PFSK-1 (cell line): ENCODE results near the gene GALNT9.

Source experiments
- FOXP2 ChIP-seq: optimal IDR thresholded peaks from 2 replicates; pipeline ENCODE3; 2011; ENCODE audit warnings: borderline replicate concordance, control low read depth, inconsistent platforms; ENCODE audit not compliant: insufficient read depth; ENCODE audit errors: extremely low read length, extremely low read depth
- POLR2AphosphoS5 ChIP-seq: IDR thresholded peaks from 2 replicates; pipeline ENCODE4 v1.6.1; 2012; ENCODE audit warnings: low read depth, mild to moderate bottlenecking, control low read depth, low read length, moderate library complexity
- REST ChIP-seq, 2 experiments: IDR thresholded peaks; 2 replicates each; pipeline versions ENCODE4 v1.6.1 to v1.8.0; 2011 to 2012; ENCODE audit warnings: low read depth in 2 of 2, low read length in 2 of 2, control low read depth in 1 of 2, inconsistent platforms in 1 of 2, mild to moderate bottlenecking in 1 of 2, moderate library complexity in 1 of 2; ENCODE audit not compliant: insufficient read depth in 1 of 2
- SIN3A ChIP-seq: IDR thresholded peaks from 2 replicates; pipeline ENCODE4 v1.6.1; 2012; ENCODE audit warnings: mild to moderate bottlenecking, low read length, moderate library complexity, borderline replicate concordance; ENCODE audit not compliant: insufficient read depth
- TAF1 ChIP-seq: IDR thresholded peaks from 2 replicates; pipeline ENCODE4 v1.6.1; 2012; ENCODE audit warnings: low read length, control low read depth, borderline replicate concordance; ENCODE audit not compliant: insufficient read depth

Gene GALNT9

GRCh38 chr12:132321321-132322118 is 7.9 kb downstream of the GALNT9 start:
- TF ChIP-seq REST (IDR thresholded peaks at IDR 0.05; ENCODE audit: insufficient read depth in 1 of 2, low read depth in 2 of 2, low read length in 2 of 2): no peak
- TF ChIP-seq POLR2AphosphoS5: no peak
- no peak for TF ChIP-seq FOXP2
- TF ChIP-seq TAF1: no peak
- TF ChIP-seq SIN3A: no peak

GRCh38 chr12:132320767-132321211 is 8.6 kb downstream of the GALNT9 start:
- TF ChIP-seq TAF1: no peak
- no peak for TF ChIP-seq REST (IDR thresholded peaks at IDR 0.05; ENCODE audit: insufficient read depth in 1 of 2, low read depth in 2 of 2, low read length in 2 of 2)
- TF ChIP-seq POLR2AphosphoS5: no peak
- TF ChIP-seq SIN3A: no peak
- TF ChIP-seq FOXP2: no peak

GRCh38 chr12:132319991-132320570 is 9.3 kb downstream of the GALNT9 start:
- TF ChIP-seq SIN3A: no peak
- TF ChIP-seq TAF1: no peak
- no peak for TF ChIP-seq FOXP2
- no peak for TF ChIP-seq POLR2AphosphoS5
- no peak for TF ChIP-seq REST (IDR thresholded peaks at IDR 0.05; ENCODE audit: insufficient read depth in 1 of 2, low read depth in 2 of 2, low read length in 2 of 2)

- TF ChIP-seq POLR2AphosphoS5 (no peak), REST (IDR thresholded peaks at IDR 0.05; ENCODE audit: insufficient read depth in 1 of 2, low read depth in 2 of 2, low read length in 2 of 2) (no peak), SIN3A (no peak), TAF1 (no peak), FOXP2 (no peak)
Measured at GRCh38 chr12:132319359-132319950, 9.9 kb downstream of the GALNT9 start.
